K562 (cell line): ENCODE data around the gene SAMD13. TPM values are rescaled to one million over a fixed set of nuclear protein-coding genes. Genes with fewer than 3 reads are reported as not detected.

Source experiments
- ATAC-seq: fragments of 200-7000 bp; cut with Tn5 transposase; 3 replicates; pipeline ENCODE4 v1.9.1; 2020; ENCODE audit warnings: moderate library complexity
- BruUV-seq: library from RNA; stranded (reverse); fragments of 400-500 nt; replicated peaks from 2 replicates; lab custom pipeline; 2021; lab: Mats Ljungman, UMichigan
- CTCF ChIA-PET: fragments of 300-600 bp; formaldehyde crosslinking; extraction: SDS; loops from one replicate; lab custom pipeline; 2021; ENCODE audit warnings: low intra/inter-chr PET ratio; lab: Yijun Ruan, JAX
- POLR2A ChIA-PET: fragments of 300-600, 350-650 bp; sonication (Branson Sonifier 250); formaldehyde crosslinking; extraction: SDS; loops from one replicate; lab custom pipeline; 2021; ENCODE audit warnings: antibody characterized with exemption, inconsistent platforms; lab: Yijun Ruan, JAX
- DNase-seq, 4 experiments: peaks; one replicate each; pipeline versions ENCODE4 v3.0.0 to v3.0.0-alpha.2; 2011 to 2018; ENCODE audit warnings: low spot score in 3 of 4, mixed read lengths in 3 of 4; ENCODE audit errors: extremely low read depth in 1 of 4
- FAIRE-seq: peaks from 2 replicates; lab custom pipeline; 2011; peaks lifted over from hg19 to GRCh38; lab: Jason Lieb, UNC
- H2AFZ ChIP-seq: 2 replicates; pipeline ENCODE4 v1.6.0; 2011; ENCODE audit warnings: low read depth, low read length, control low read depth, inconsistent platforms
- H3K27ac ChIP-seq: fragments of 200-600 bp; 3 replicates; pipeline ENCODE4 v1.8.0; 2011; ENCODE audit warnings: low read depth, mild to moderate bottlenecking, control low read depth, inconsistent platforms, low read length, moderate library complexity, mixed read lengths; ENCODE audit errors: extremely low read depth
- H3K27me3 ChIP-seq, 2 experiments: fragments of 300-600 bp in 1 of 2; 2 replicates in 1 of 2; 3 replicates in 1 of 2; pipeline versions ENCODE4 v1.6.0 to v1.8.0; 2011; ENCODE audit warnings: inconsistent platforms in 2 of 2, low read length in 2 of 2, mild to moderate bottlenecking in 1 of 2, mixed read lengths in 1 of 2, moderate library complexity in 1 of 2; ENCODE audit not compliant: control insufficient read depth in 2 of 2, insufficient read depth in 2 of 2
- H3K36me3 ChIP-seq: fragments of 300-600 bp; 3 replicates; pipeline ENCODE4 v1.8.0; 2011; ENCODE audit warnings: mild to moderate bottlenecking, low read length, inconsistent platforms; ENCODE audit not compliant: control insufficient read depth, insufficient read depth
- H3K4me1 ChIP-seq, 2 experiments: fragments of 200-600 bp in 1 of 2; replicated peaks in 1 of 2; 2 replicates in 1 of 2; 3 replicates in 1 of 2; pipeline versions ENCODE4 v1.5.1 to v1.8.0; 2011; ENCODE audit warnings: inconsistent platforms in 2 of 2, low read length in 2 of 2, mild to moderate bottlenecking in 1 of 2, mixed read lengths in 1 of 2, moderate library complexity in 1 of 2; ENCODE audit not compliant: control insufficient read depth in 2 of 2, insufficient read depth in 2 of 2
- H3K4me2 ChIP-seq: 2 replicates; pipeline ENCODE4 v1.6.1; 2011; ENCODE audit warnings: low read length, control low read depth, inconsistent platforms, mixed read lengths; ENCODE audit not compliant: insufficient read depth
- H3K4me3 ChIP-seq: fragments of 200-600 bp; sonication (generic), shearing (Covaris generic); 2 replicates; pipeline ENCODE4 v1.5.1; 2016; ENCODE audit warnings: control low read depth, inconsistent platforms
- H3K79me2 ChIP-seq: fragments of 200-600 bp; 3 replicates; pipeline ENCODE4 v1.8.0; 2011; ENCODE audit warnings: low read length, inconsistent platforms; ENCODE audit not compliant: control insufficient read depth, insufficient read depth
- H3K9ac ChIP-seq, 2 experiments: 2 replicates each; pipeline versions ENCODE4 v1.6.0 to v1.6.1; 2011; ENCODE audit warnings: low read depth in 2 of 2, low read length in 2 of 2, control low read depth in 1 of 2, inconsistent platforms in 1 of 2, mild to moderate bottlenecking in 1 of 2, mixed read lengths in 1 of 2; ENCODE audit not compliant: insufficient read depth in 1 of 2
- H3K9me1 ChIP-seq: one replicate; pipeline ENCODE4 v1.6.0; 2011; ENCODE audit warnings: inconsistent platforms, mild to moderate bottlenecking, low read length, moderate library complexity; ENCODE audit not compliant: control insufficient read depth, insufficient read depth
- H3K9me3 ChIP-seq: replicated peaks from 2 replicates; pipeline ENCODE4 v1.5.1; 2011; ENCODE audit warnings: low read depth, low read length, inconsistent platforms; ENCODE audit not compliant: control insufficient read depth, insufficient read depth
- H4K20me1 ChIP-seq: replicated peaks from 2 replicates; pipeline ENCODE4 v1.6.1; 2011; ENCODE audit warnings: low read length, inconsistent platforms, mixed read lengths; ENCODE audit not compliant: control insufficient read depth, insufficient read depth
- ADNP ChIP-seq: fragments of 200-800 bp; sonication (Bioruptor generic); IDR thresholded peaks from 2 replicates; pipeline ENCODE4 v1.6.1; 2016; ENCODE audit warnings: missing genetic modification characterization, missing compliant biosample characterization
- ARNT ChIP-seq, 2 experiments: fragments of 450-650 bp; IDR thresholded peaks; 2 replicates each; pipeline ENCODE4 v1.6.1; 2016; ENCODE audit warnings: mild to moderate bottlenecking in 1 of 2
- BRF1 ChIP-seq: IDR thresholded peaks from 3 replicates; pipeline ENCODE4 v1.6.1; 2011; ENCODE audit warnings: borderline replicate concordance, mild to moderate bottlenecking; ENCODE audit not compliant: insufficient read length; ENCODE audit errors: extremely low read depth
- CBX3 ChIP-seq, 2 experiments: IDR thresholded peaks; 1 replicate in 1 of 2; 2 replicates in 1 of 2; pipeline ENCODE4 v1.6.1; 2012; ENCODE audit warnings: inconsistent platforms in 2 of 2, low read length in 2 of 2, borderline replicate concordance in 1 of 2, control low read depth in 1 of 2
- FOSL1 ChIP-seq: fragments of 200-800 bp; sonication (Bioruptor generic); conservative IDR thresholded peaks from 2 replicates; pipeline ENCODE4 v1.6.1; 2016; ENCODE audit warnings: missing genetic modification characterization, missing compliant biosample characterization
- KLF6 ChIP-seq: fragments of 250-450 bp; sonication (Bioruptor Pico); IDR thresholded peaks from 2 replicates; pipeline ENCODE4 v1.4.0; 2020; ENCODE audit warnings: mild to moderate bottlenecking, moderate library complexity, borderline replicate concordance
- LARP7 ChIP-seq: fragments of 450-650 bp; IDR thresholded peaks from 2 replicates; pipeline ENCODE4 v1.6.1; 2016
- MECOM ChIP-seq: fragments of 250-450 bp; sonication (Bioruptor Pico); IDR thresholded peaks from 2 replicates; pipeline ENCODE4 v1.8.0; 2022; ENCODE audit warnings: inconsistent platforms
- MTA2 ChIP-seq: fragments of 450-650 bp; IDR thresholded peaks from 2 replicates; pipeline ENCODE4 v1.6.1; 2016; ENCODE audit warnings: low read depth
- NCOA6 ChIP-seq: fragments of 450-650 bp; IDR thresholded peaks from 2 replicates; pipeline ENCODE4 v1.6.1; 2017; ENCODE audit warnings: mild to moderate bottlenecking
- SOX6 ChIP-seq: fragments of 450-650 bp; IDR thresholded peaks from 2 replicates; pipeline ENCODE4 v1.6.1; 2014; ENCODE audit warnings: mild to moderate bottlenecking
- TBL1XR1 ChIP-seq, 2 experiments: IDR thresholded peaks; 2 replicates each; pipeline ENCODE4 v1.6.1; 2012; ENCODE audit warnings: improper control_type of control experiment in 2 of 2, low read length in 2 of 2, mild to moderate bottlenecking in 1 of 2
- ZC3H4 ChIP-seq: sonication (generic); formaldehyde crosslinking; IDR thresholded peaks from 2 replicates; pipeline ENCODE4 v1.9.0; 2021; ENCODE audit warnings: missing genetic modification reagents, borderline replicate concordance
- ZNF766 ChIP-seq: fragments of 200-800 bp; sonication (Bioruptor generic); conservative IDR thresholded peaks from 2 replicates; pipeline ENCODE4 v1.6.1; 2016; ENCODE audit warnings: missing genetic modification characterization, missing compliant biosample characterization
- in situ Hi-C: fragments of 300-500 bp; cut with MboI; formaldehyde crosslinking; loops from 4 replicates; pipeline ENCODE4 v1.15.0; 2018; ENCODE audit warnings: inconsistent platforms, mixed read lengths
- intact Hi-C: fragments of 100-400 bp; cut with micrococcal nuclease; formaldehyde crosslinking; loops from 2 replicates; pipeline ENCODE4 v1.14.2; 2022
- polyA plus RNA-seq, 8 experiments: library from polyadenylated mRNA; depleted of rRNA in 4 of 8; stranded (reverse) in 5 of 8; unstranded in 3 of 8; fragments of >200 nt; fragmentation: Nextera tagmentation in 2 of 8; fragmentation: Illumina TruSeq in 1 of 8; extraction: Ambion mirVana in 2 of 8; extraction: Trizol in 1 of 8; gene quantifications; 2 replicates each; pipeline versions ENCODE4 v1.2.1 to v1.2.3, GENCODE V29; 2011 to 2014; ENCODE audit warnings: inconsistent platforms in 1 of 8, missing spikeins in 1 of 8
- total RNA-seq, 7 experiments: library from RNA; depleted of rRNA in 6 of 7; stranded (reverse); fragments of >200 nt in 6 of 7; fragmentation: Illumina TruSeq in 2 of 7; extraction: Trizol in 2 of 7; gene quantifications; 2 replicates each; pipeline versions ENCODE4 v1.2.1 to v1.2.3, GENCODE V29; 2011 to 2021; ENCODE audit warnings: low replicate concordance in 1 of 7
- TF ChIP-seq, protein P1 (sequence below): sonication (generic); formaldehyde crosslinking; IDR thresholded peaks from 2 replicates; pipeline ENCODE4 v1.8.0; 2022; ENCODE audit warnings: missing genetic modification reagents, mild to moderate bottlenecking, borderline replicate concordance
- TF ChIP-seq, protein P2 (sequence below), 2 experiments: IDR thresholded peaks in 1 of 2; conservative IDR thresholded peaks in 1 of 2; 2 replicates each; pipeline ENCODE4 v1.6.1; 2016; ENCODE audit warnings: low read depth in 2 of 2, mild to moderate bottlenecking in 1 of 2, missing compliant biosample characterization in 1 of 2, missing genetic modification characterization in 1 of 2, moderate library complexity in 1 of 2
- TF ChIP-seq, protein P3 (sequence below): fragments of 450-650 bp; formaldehyde crosslinking; IDR thresholded peaks from 2 replicates; pipeline ENCODE4 v1.4.0; 2020; ENCODE audit warnings: mild to moderate bottlenecking, mixed read lengths

SAMD13 gene
- total and polyA plus RNA-seq, 9 of the 15 experiments (the other 6 are each of a cell fraction or from before 2014, with no cell fraction given): 0.78 to 2.7 (median 1.00) TPM

DNA sequence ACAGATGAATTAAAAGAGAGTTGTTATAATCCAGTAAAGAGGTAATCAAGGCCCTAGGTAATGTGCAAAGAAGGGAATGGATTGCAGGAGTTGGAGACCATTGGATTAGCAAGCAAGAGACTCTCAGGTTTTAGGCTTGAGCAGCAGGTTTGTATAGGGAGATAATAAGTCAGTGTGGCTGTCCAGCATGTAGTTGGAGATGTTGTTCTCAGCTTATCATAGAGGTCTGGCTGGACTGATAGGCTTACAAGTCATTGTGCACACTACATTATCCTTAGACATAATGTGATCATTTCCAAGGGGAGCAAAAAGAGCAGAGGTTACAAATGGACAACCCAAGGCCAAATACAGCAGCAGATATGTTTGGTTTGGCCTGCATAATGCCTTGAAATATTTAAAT, 45.9 kb upstream of the SAMD13 start:
- Histone ChIP-seq H3K27me3 (no peaks in the 10 kb centered on the region), H3K79me2 (no peaks in the 10 kb centered on the region), H3K9me3 (no peaks in the 10 kb centered on the region), H3K4me1 (no peaks in the 10 kb centered on the region; a peak in 1 of 5 replicates), H3K9ac (no peak overlapping the region), H3K27ac (no peak overlapping the region), H4K20me1 (no peaks in the 10 kb centered on the region), H2AFZ (no peak overlapping the region), H3K36me3 (no peaks in the 10 kb centered on the region), H3K4me3 (no peak overlapping the region), H3K9me1 (no peaks in the 10 kb centered on the region), H3K4me2 (no peak overlapping the region)
- peak in 2 of 4 experiments; percentile 12 to 64 for DNase-seq
- peak; percentile 54 for ATAC-seq
- CTCF ChIA-PET: no interaction called here
- FAIRE-seq: peak; percentile 62
- POLR2A ChIA-PET: interaction anchor here (0.6 to 1.3 kb wide), 3 partner anchors 10 to 520 kb away, joined by 3 to 4 read pairs (median 3); no protein-coding TSS in a partner anchor
- in situ Hi-C loops: no loop called here
- intact Hi-C loops: no loop called here
- no TSS peak for BruUV-seq
- no peak for TF ChIP-seq BRF1
- TF ChIP-seq, protein P1, sequence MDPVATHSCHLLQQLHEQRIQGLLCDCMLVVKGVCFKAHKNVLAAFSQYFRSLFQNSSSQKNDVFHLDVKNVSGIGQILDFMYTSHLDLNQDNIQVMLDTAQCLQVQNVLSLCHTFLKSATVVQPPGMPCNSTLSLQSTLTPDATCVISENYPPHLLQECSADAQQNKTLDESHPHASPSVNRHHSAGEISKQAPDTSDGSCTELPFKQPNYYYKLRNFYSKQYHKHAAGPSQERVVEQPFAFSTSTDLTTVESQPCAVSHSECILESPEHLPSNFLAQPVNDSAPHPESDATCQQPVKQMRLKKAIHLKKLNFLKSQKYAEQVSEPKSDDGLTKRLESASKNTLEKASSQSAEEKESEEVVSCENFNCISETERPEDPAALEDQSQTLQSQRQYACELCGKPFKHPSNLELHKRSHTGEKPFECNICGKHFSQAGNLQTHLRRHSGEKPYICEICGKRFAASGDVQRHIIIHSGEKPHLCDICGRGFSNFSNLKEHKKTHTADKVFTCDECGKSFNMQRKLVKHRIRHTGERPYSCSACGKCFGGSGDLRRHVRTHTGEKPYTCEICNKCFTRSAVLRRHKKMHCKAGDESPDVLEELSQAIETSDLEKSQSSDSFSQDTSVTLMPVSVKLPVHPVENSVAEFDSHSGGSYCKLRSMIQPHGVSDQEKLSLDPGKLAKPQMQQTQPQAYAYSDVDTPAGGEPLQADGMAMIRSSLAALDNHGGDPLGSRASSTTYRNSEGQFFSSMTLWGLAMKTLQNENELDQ: no peak
- TF ChIP-seq CBX3 (IDR thresholded peaks at IDR 0.05; ENCODE audit: borderline replicate concordance in 1 of 2, low read length in 2 of 2): no peak
- TF ChIP-seq, protein P2, sequence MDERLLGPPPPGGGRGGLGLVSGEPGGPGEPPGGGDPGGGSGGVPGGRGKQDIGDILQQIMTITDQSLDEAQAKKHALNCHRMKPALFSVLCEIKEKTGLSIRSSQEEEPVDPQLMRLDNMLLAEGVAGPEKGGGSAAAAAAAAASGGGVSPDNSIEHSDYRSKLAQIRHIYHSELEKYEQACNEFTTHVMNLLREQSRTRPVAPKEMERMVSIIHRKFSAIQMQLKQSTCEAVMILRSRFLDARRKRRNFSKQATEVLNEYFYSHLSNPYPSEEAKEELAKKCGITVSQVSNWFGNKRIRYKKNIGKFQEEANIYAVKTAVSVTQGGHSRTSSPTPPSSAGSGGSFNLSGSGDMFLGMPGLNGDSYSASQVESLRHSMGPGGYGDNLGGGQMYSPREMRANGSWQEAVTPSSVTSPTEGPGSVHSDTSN (CRISPR knock-in tag; IDR thresholded peaks at IDR 0.05; ENCODE audit: low read depth): no peak
- TF ChIP-seq, protein P2 (tag; conservative IDR thresholded peaks at IDR 0.05; ENCODE audit: low read depth): 0 out of 2 replicates have a peak, but pooled peaks have one; percentile 25
- no peak for TF ChIP-seq KLF6 (CRISPR knock-in tag)
- 0 out of 2 replicates have a peak, but pooled peaks have one; percentile 32 for TF ChIP-seq ZNF766
- TF ChIP-seq NCOA6: no peak
- TF ChIP-seq MTA2: peak; percentile 33; the same call in 1 of the 2 replicates
- no peak for TF ChIP-seq ARNT (IDR thresholded peaks at IDR 0.05)
- no peak; the same call in 1 of the 2 replicates for TF ChIP-seq MECOM (CRISPR knock-in tag)
- TF ChIP-seq LARP7: no peak
- peak in 1 of 2 experiments; percentile 28; a peak in 1 of 4 replicates for TF ChIP-seq TBL1XR1 (IDR thresholded peaks at IDR 0.05; ENCODE audit: low read length in 2 of 2)
- no peak for TF ChIP-seq ZC3H4 (CRISPR knock-in tag)
- peak; percentile 58; the same call in 1 of the 2 replicates for TF ChIP-seq SOX6
- TF ChIP-seq, protein P3, sequence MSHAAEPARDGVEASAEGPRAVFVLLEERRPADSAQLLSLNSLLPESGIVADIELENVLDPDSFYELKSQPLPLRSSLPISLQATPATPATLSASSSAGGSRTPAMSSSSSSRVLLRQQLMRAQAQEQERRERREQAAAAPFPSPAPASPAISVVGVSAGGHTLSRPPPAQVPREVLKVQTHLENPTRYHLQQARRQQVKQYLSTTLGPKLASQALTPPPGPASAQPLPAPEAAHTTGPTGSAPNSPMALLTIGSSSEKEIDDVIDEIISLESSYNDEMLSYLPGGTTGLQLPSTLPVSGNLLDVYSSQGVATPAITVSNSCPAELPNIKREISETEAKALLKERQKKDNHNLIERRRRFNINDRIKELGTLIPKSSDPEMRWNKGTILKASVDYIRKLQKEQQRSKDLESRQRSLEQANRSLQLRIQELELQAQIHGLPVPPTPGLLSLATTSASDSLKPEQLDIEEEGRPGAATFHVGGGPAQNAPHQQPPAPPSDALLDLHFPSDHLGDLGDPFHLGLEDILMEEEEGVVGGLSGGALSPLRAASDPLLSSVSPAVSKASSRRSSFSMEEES (CRISPR knock-in tag): no peak
- TF ChIP-seq ADNP (tag): no peak
- TF ChIP-seq FOSL1 (tag): 0 out of 2 replicates have a peak, but pooled peaks have one; percentile 26
